HG03442 (cell line): ENCODE results near the gene IGDCC3.

Experiments
- ATAC-seq: cut with Tn5 transposase; IDR thresholded peaks from one replicate; pipeline ENCODE4 v1.9.1; 2021; ENCODE audit warnings: mild to moderate bottlenecking, moderate library complexity; ENCODE audit not compliant: unreplicated experiment

IGDCC3 gene

DNA sequence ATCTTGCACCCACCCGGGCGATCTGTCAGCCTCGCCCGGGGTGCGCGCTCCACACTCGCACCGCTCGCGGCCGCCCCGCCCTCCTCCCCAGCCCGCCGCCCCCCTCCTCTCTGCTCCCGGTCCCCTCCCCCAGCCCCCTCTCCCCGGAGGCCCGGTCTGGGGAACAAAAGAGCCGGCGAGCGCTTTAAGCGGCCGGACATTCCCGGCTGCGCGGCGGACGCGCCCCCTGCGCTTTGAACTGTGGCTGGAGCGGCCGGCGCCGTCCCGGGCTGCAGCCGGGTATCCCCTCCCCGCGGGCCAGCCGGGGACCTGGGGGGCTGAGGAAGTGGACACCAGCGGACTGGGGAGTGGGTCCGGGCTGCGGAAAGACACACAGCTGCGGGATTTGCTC lies at the start of gene IGDCC3:
Gene IGDCC3, minus strand, starts transcription at position 27 of the 391 bp plus-strand sequence. CDS start 214 bp downstream, outside the sequence.
- ATAC-seq: no peak

GRCh38 chr15:65426216-65426853 lies 48.5 kb upstream of the IGDCC3 start:
- no peak for ATAC-seq

DNA sequence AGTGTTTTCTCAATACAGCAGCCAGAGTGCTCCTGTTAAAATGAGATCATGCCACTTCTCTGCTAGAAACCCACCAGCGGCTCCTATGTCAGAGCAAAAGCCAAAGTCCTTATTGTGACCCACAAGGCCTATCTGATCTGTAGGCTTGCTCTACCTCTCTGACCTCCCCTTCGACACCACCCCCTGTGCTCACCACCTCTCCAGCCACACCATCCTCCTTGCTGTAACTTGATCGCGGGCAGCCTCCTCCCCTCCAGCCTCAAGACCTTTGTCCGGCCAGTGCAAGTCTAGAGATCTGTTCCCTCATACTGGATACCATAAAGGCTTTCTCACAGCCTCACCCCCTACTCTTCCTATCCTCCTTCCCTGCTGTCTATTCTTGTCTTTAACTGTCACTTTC lies 46.9 kb upstream of the IGDCC3 start:
- no peak for ATAC-seq

GRCh38 chr15:65423976-65424679 lies 46.3 kb upstream of the IGDCC3 start:
- no peak for ATAC-seq

GRCh38 chr15:65423150-65423975 lies 45.6 kb upstream of the IGDCC3 start:
- ATAC-seq: no peak

DNA sequence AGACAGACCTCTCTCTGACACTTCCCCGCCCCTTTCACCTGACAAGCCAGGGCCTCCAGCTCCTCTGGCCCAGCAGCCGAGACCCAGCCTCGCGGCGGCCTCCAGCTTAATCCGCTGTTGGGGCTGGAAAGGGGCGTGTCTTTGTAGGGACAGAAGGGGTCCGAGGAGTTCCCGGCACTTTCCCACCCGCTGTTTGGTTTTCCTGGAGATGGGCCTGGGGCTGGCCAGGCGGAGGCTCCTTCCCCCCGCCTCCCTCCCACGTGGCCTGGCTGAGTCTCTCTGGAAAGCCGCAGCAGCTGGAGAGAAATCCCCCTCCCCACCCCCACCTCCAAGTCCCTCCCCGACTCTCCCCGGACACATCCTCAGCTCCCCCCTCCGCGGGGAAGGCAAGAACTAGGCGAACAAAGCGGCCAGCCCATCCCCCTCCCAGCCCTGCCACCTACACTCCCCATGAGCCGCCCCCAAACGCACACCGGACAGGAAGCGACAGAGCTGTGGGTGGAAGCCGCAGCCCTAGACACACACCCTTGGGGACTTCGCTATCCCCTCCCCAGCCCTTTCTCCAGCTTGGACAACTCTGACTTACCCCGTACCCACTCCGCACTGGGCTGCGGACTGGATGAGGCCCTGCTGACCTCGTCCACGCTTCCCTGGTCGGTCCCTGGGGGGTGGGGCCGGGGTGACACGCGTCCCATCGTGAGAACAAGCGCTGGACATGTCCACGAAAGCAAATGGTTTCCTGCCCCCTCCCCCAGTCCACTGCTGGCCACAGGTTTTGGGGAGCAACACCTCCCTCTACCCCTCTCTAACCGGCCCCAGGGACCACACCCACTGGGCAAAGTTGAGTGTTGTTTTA lies 43.8 kb upstream of the IGDCC3 start:
- ATAC-seq: no peak

DNA sequence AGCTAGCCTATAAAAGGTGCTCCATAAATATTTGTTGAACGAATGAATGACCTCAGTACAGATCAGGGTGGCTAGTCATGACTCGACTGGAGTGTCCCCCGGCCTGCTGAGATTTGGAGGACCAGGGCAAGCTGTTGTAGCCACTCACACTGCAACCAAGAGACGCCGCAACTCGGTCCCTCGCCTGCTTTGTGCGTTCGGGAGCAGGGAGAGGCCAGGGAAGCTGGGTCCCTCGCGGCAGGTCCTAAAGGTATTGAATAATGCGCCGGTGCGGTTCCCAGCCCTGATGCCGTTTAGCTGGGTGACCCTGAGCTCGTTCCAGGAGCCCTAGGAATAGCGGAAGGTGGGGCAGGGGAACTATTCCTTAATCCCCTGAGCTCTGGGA lies 43.2 kb upstream of the IGDCC3 start:
- ATAC-seq: no peak

- no peak for ATAC-seq
Measured at GRCh38 chr15:65418596-65418995, 40.8 kb upstream of the IGDCC3 start.

DNA sequence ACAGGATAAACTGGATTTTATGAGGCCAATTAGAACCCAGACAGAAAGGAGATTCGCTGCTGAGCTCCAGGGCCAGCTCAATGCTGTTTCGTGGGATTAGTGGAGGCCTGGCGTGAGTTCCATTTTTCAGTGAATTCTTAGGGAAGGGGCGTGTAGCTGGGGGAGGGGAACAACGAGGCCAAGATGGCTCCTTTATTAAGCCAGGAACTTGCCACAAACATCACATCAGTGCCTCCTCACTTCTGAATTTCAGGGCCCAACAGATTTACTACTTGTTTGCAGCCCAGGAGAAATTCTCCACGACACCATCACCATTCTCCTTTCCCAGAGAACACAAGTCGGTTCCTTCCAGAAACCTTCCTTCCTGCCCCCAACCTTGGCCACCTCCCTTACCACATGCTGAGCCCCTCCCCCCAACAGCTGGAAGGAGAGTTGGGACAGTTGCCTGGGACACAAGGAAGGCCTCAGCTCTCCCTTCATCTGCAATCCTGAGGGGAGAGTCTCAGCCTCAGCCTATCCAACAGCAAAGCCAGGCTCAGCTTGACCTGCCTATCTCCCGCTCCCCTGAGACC lies 39.1 kb upstream of the IGDCC3 start:
- no peak for ATAC-seq

DNA sequence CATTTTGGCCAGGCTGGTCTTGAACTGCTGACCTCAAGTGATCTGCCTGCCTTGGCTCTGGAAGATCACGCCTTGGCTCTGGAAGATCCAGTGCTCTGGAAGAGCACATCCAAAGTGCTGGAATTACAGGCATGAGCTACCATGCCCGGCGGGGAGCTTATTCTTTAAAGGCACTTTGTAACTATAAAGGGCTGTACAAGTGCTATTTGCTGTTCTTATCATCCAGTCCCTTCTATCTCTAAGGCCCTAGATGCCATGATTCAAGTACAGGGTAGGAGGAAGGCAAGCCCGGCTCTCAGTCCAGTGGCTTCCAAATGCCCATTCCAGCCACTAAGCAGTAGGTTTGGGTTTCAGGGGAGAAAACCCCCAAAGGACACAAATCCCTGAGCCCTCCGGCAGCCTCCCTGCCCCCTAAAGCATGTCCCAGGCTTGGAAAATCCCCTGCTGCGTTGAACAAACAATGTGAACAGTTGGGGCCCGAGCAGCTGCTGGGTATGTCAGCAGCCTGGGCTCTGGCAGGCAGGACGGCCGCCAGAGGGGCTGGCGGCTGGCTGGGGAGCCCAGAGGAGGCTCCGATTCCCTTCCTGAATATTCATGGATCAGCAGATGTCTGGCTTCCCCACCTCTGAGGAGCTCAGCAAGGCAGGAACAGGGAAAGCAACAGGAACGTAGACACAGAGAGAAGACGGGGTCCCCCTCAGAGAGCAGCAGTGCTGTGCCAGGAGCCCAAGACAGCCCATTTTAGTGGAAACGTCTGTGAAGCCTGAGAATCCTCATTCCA lies 37.2 kb upstream of the IGDCC3 start:
- no peak for ATAC-seq

DNA sequence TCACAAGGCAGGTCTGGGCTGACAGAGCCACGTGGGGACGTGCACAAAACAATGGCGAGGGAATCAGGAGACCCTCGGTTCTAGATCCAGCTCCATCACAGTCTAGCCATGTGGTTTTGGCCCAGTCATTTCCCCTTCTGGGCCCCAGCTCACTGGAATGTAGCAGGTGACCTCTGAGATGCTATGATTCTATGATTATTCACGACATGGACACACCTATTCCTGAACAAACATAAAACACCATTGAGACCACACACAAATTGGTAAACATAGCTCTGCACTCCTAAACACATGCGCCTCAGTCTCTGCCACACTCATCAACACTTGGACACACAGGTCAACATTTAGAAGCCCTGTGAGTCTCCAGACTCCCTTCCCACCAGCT lies 36.0 kb upstream of the IGDCC3 start:
- ATAC-seq: no peak

- ATAC-seq: no peak
Measured at GRCh38 chr15:65413051-65413759, 35.4 kb upstream of the IGDCC3 start.

DNA sequence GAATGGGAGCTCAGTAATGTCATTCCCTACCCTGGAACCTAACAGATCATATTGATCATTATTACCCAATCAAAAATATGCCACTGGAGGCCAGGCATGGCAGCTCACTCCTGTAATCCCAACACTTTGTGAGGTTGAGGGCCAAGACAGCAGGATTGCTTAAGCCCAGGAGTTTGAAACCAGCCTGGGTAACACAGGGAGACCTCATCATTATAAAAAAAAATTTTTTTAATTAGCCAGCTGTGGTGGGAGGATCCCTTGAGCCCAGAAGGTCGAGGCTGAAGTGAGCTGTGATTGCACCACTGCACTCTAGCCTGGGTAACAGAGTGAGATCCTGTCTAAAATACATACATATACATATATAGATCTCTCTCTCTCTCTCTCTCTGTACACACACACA lies 34.8 kb upstream of the IGDCC3 start:
- ATAC-seq: no peak

- ATAC-seq: no peak
Measured at GRCh38 chr15:65411465-65412071, 33.8 kb upstream of the IGDCC3 start.

DNA sequence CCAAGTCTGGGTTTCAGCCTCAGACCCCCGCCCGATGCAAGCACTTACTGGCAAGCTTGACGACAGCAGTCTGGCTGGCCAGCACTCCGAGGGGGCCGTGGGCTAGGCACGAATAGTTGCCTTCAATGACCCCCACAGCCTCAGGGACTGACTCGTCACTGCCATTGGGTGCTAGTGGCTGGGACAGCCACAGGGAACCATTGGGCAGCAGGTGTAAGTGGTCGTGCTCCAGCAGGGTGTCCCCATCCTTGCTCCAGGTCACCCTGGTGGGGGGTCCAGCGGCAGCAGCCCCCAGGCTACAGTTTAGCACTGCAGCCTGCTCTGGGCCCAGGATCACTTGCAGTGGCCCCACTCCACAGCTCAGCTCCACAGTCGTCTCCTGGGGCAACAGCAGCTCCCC lies 33.2 kb upstream of the IGDCC3 start:
- no peak for ATAC-seq

- no peak for ATAC-seq
Measured at GRCh38 chr15:65410036-65410435, 32.2 kb upstream of the IGDCC3 start.

DNA sequence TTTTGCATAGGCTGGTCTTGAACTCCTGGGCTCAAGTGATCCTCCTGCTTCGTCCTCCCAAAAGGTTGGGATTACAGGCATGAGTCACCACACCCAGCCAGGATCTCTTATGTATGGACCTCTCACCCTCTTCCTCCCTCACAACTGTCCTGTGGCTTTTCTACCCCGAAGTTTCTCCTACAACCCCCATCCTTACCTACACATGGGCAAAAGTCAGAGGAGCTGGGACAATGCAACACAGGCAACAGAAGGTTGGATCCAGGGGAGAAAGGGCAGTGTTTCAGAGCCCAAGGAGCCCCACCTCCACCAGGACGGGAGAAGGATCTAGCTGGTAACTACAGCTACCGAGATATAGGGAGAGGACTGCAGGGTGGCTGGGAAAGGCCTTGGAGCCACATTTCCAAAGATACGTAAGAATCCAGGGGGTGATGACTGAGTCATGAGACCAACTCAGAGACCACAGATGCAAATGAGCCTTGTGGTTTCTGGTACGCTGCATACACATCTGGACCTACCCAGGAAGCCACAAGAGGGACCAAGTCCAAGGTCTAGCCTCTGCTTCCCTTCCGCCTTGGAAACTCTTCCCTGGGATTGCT lies 31.3 kb upstream of the IGDCC3 start:
- peak; percentile 59 for ATAC-seq

- no peak for ATAC-seq
Measured at GRCh38 chr15:65408324-65409035, 30.7 kb upstream of the IGDCC3 start.
